ENCODE results near the gene CACHD1.
"Not testable (repeated sequence)": the region's sequence is repeated elsewhere in the genome, so short reads cannot be mapped to it uniquely, and the experiment has no call there.

Gene CACHD1

GRCh38 chr1:64705591-64705990 is 235.7 kb downstream of the CACHD1 start:
- no peaks in the 10 kb centered on the region for H3K27me3 Mint-ChIP-seq
- no peak overlapping the region for H3K27ac Mint-ChIP-seq
- H3K4me1 Mint-ChIP-seq: no peaks in the 10 kb centered on the region
- peaks cover 3% of the 10 kb centered on the region for H3K9me3 Mint-ChIP-seq
- H3K4me3 Mint-ChIP-seq: no peak overlapping the region
- H3K36me3 Mint-ChIP-seq: no peaks in the 10 kb centered on the region
- ATAC-seq: no peak

GRCh38 chr1:64711266-64711665 is 241.3 kb downstream of the CACHD1 start:
- H3K27ac Mint-ChIP-seq: no peak overlapping the region
- no peaks in the 10 kb centered on the region for H3K4me1 Mint-ChIP-seq
- H3K36me3 Mint-ChIP-seq: no peaks in the 10 kb centered on the region
- no peak overlapping the region for H3K4me3 Mint-ChIP-seq
- no peak for ATAC-seq
- H3K27me3 Mint-ChIP-seq: peaks cover 9% of the 10 kb centered on the region
- H3K9me3 Mint-ChIP-seq: no peaks in the 10 kb centered on the region

DNA sequence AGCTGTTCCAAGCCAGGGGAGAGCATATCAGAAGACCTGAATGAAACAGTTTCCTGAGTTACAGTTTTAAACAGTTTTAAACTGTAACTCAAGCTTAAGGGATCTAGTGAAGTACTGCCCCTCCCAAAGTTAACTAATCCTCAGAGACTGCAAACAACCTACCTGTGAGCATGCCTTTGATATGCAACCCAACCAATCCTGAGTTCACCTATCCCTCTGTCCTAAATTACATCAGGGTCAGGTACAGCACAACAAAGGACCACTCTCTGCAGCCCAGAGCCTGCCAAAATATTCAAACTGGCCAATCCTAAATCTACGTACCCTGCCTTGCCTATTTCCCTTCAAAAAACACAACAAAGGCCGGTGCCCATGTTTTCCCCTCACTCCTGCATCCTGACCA is 242.1 kb downstream of the CACHD1 start:
- H3K36me3 Mint-ChIP-seq: no peaks in the 10 kb centered on the region
- ATAC-seq: no peak
- H3K9me3 Mint-ChIP-seq: no peaks in the 10 kb centered on the region
- H3K27ac Mint-ChIP-seq: no peak overlapping the region
- H3K27me3 Mint-ChIP-seq: peaks cover 9% of the 10 kb centered on the region
- no peak overlapping the region for H3K4me3 Mint-ChIP-seq
- H3K4me1 Mint-ChIP-seq: no peaks in the 10 kb centered on the region

DNA sequence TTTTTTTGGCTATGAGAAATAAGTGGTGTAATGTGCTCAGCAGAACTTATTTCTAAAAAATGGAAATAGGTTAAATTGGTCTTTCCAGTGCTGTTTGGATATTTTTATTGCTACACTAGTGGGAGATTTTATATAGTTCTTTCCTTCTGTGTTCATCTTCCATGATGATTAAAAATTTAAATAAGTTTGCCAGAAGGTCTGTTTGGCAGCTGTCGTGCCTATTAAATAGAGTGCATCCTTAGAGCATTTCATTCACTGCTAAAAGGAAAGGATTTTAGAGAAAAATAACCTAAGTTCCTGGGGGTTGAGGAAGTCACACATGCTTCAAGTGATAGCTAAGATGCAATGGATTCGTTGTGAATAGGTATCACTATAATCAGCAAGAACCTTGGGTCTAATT is 245.3 kb downstream of the CACHD1 start:
- Mint-ChIP-seq H3K4me1 (no peaks in the 10 kb centered on the region), H3K27me3 (peaks cover 20% of the 10 kb centered on the region), H3K27ac (no peak overlapping the region), H3K9me3 (peaks cover 3% of the 10 kb centered on the region), H3K36me3 (no peaks in the 10 kb centered on the region), H3K4me3 (no peak overlapping the region)
- no peak for ATAC-seq

DNA sequence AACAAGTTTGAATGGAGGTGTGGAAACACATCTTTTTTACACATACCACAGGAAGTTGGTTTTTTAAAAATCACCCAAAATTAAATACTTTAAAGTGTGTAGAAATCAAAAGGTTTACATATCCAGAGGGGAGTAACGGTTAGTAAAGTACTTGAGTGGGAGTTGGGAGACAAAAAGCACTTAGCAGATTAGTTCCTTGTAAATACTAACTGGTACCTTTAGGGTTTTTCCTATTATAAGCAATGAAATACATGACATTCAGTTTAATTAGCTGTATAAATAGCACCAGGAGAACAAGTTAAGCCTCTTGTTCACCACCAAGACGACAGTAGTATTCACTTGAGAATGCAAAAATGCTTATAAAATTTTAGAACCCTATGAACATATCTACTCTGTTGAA is 251.2 kb downstream of the CACHD1 start:
- H3K27me3 Mint-ChIP-seq: peaks cover 57% of the 10 kb centered on the region
- H3K4me3 Mint-ChIP-seq: no peak overlapping the region
- H3K36me3 Mint-ChIP-seq: no peaks in the 10 kb centered on the region
- H3K27ac Mint-ChIP-seq: no peak overlapping the region
- H3K9me3 Mint-ChIP-seq: peaks cover 3% of the 10 kb centered on the region
- no peak for ATAC-seq
- H3K4me1 Mint-ChIP-seq: no peaks in the 10 kb centered on the region

GRCh38 chr1:64721576-64722145 is 251.7 kb downstream of the CACHD1 start:
- H3K4me1 Mint-ChIP-seq: no peaks in the 10 kb centered on the region
- H3K9me3 Mint-ChIP-seq: peaks cover 3% of the 10 kb centered on the region
- peaks cover 57% of the 10 kb centered on the region for H3K27me3 Mint-ChIP-seq
- ATAC-seq: no peak
- H3K36me3 Mint-ChIP-seq: no peaks in the 10 kb centered on the region
- no peak overlapping the region for H3K4me3 Mint-ChIP-seq
- H3K27ac Mint-ChIP-seq: no peak overlapping the region

- Mint-ChIP-seq H3K27ac (no peak overlapping the region), H3K27me3 (peaks cover 22% of the 10 kb centered on the region), H3K4me1 (no peaks in the 10 kb centered on the region), H3K36me3 (no peaks in the 10 kb centered on the region), H3K4me3 (no peak overlapping the region), H3K9me3 (no peaks in the 10 kb centered on the region)
- ATAC-seq: no peak
These were observed 257.9 kb downstream of the CACHD1 start for GRCh38 chr1:64727861-64728260.

DNA sequence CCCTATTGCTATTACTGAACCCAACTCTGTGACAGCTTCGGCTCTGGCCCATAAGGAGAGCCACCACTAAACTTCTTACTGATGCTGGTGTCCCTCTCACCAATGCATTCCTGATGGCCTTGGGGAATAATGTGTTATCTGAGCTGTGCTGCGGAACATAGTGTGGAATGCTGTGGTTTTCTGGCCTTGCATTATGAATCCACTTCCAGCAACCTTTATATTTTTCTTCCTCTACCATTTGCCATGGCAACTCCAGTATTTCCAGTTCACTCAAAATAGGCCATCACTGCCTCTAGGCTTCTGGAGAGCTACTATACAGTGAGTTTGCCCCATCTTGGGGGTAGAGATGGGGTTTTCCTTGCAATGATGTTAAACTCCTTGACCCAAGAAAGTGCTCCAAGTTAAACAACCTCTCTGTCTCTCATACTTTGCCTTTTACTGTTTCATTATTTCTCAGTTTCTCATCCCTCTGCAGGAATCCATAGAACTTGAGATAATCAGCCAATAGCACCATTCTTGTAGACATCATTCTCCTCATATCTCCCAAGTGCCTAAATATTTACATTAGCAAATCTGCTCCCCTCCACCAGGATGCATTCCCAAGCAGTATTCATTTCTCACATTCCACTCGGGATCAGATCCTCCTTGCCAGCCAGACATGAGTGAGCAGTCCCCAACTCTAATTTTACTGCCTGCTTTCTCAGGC is 263.8 kb downstream of the CACHD1 start:
- no peak for ATAC-seq
- Mint-ChIP-seq H3K27me3 (no peaks in the 10 kb centered on the region), H3K27ac (no peak overlapping the region), H3K4me3 (no peak overlapping the region), H3K4me1 (no peaks in the 10 kb centered on the region), H3K36me3 (no peaks in the 10 kb centered on the region), H3K9me3 (peaks cover 3% of the 10 kb centered on the region)

DNA sequence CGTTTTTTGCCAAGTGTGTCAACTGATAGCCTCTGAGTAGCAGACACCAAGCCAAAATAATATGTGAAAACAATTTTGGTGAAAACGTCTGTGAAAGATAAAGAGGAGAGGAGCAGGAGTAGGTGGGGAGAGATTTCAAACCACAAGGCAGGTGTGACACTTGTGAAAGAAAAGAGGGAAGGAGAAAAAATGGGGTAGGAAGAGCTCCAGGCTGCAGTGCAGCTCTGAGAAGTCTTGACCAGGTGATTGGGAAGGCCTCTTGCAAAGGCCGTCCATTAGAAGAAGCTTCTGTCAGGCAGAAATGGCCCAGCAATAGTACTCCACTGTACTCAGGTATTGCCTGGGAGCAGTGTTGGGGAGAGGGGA is 264.3 kb downstream of the CACHD1 start:
- H3K4me1 Mint-ChIP-seq: no peaks in the 10 kb centered on the region
- H3K4me3 Mint-ChIP-seq: no peak overlapping the region
- no peak overlapping the region for H3K27ac Mint-ChIP-seq
- no peaks in the 10 kb centered on the region for H3K36me3 Mint-ChIP-seq
- ATAC-seq: no peak
- H3K9me3 Mint-ChIP-seq: peaks cover 3% of the 10 kb centered on the region
- H3K27me3 Mint-ChIP-seq: no peaks in the 10 kb centered on the region

GRCh38 chr1:64740687-64741086 is 270.8 kb downstream of the CACHD1 start:
- H3K4me3 Mint-ChIP-seq, H3K36me3 Mint-ChIP-seq, ATAC-seq, H3K27me3 Mint-ChIP-seq, H3K9me3 Mint-ChIP-seq, H3K27ac Mint-ChIP-seq: not testable (repeated sequence)
- H3K4me1 Mint-ChIP-seq: peaks cover 16% of the 10 kb centered on the region

Data from stimulated activated memory B cell treated with anti-CD40 and anti-IgM and Interleukin-4, amounts not matched to agents 10 μg/mL and 1 μg/mL and 100 μg/mL, for 72 hours (primary cell).